HG03521 (cell line): ENCODE data around the gene CHST7.
"Not testable (repeated sequence)": the region's sequence is repeated elsewhere in the genome, so short reads cannot be mapped to it uniquely, and the experiment has no call there.

Experiments
- ATAC-seq: cut with Tn5 transposase; IDR thresholded peaks from one replicate; pipeline ENCODE4 v1.9.1; 2021; ENCODE audit warnings: mild to moderate bottlenecking, moderate library complexity; ENCODE audit not compliant: unreplicated experiment

The CHST7 gene, protein sequence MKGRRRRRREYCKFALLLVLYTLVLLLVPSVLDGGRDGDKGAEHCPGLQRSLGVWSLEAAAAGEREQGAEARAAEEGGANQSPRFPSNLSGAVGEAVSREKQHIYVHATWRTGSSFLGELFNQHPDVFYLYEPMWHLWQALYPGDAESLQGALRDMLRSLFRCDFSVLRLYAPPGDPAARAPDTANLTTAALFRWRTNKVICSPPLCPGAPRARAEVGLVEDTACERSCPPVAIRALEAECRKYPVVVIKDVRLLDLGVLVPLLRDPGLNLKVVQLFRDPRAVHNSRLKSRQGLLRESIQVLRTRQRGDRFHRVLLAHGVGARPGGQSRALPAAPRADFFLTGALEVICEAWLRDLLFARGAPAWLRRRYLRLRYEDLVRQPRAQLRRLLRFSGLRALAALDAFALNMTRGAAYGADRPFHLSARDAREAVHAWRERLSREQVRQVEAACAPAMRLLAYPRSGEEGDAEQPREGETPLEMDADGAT

DNA sequence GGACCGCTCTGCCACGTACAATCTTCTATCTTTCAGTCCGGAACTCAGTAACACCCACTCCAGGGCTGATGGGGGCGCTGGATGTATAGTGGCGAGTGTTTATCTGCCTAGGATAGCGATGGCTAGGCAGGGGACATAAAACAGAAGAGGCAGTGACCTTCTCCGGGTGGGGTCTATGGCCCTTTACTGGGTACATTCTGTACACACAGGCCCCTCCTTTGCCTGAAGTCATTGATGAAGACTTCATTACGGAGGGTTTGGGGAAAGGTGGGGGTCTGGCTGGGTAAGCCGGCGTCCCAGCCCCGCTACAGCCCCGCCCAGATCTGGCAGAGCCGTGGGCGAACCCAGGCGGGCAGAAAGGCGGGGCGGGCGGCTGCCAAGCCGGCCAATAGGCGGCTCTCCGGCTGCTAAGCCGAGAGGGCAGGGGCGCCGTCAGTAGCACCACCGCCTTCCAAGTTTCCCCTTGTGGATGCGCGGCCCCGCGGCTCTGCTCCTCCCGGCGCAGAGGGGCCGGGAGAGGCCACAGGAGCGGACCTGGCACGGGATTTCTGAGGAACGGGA is at the start of gene CHST7:
CHST7 (plus strand) TSS at position 435 of the 561 bp plus-strand sequence. CDS start 167 bp downstream, outside the sequence.
- ATAC-seq: peak; percentile 41

DNA sequence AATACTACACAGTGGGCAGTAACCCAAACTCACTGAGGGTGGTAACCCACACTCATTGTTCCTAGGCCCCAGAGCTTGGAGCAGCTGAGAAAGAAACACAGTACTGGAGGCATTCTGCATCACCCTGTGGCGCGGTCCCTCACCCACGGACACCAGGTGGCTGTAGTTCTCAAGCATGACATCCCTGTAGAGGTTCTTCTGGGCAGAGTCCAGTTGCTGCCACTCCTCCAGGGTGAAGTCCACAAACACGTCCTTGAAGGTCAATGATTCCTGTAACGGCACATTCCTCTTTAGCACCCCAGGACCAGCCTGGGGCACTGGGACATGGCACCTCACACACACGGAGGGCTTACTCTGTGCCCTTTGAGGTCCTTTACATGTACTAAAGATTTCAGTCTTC is 44.9 kb upstream of the CHST7 start:
- ATAC-seq: not testable (repeated sequence)

DNA sequence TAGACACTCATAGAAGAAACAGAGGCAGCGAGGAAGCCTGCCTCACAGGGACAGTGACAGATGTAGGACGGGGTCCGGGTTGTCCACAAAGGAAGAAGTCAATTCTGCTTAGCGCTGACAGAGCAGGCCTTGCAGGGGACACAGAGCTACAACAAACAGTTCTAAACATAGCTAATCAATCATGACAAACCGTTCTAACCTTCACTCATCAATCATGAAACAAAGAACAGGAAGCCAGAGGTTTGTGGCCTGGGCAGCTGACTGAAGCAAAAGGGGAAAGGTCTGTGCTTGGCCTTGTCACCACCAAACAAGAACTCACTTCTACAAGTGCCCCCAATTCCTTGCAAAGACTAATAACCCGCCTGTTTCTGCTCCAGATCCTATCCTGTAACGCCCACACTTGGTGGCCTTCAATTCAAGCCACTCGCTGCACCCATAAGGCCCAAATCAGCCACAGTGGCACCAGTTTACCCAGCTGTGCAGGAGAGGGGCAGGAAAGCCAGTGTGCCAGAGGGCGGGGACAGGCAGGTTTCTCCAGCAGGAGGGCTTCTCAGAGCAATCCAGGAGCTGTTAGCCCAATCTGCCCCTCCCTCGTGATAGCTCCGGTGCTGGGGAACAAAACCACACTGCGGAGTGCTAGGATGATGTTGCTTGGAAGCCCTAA is 43.7 kb upstream of the CHST7 start:
- ATAC-seq: not testable (repeated sequence)

DNA sequence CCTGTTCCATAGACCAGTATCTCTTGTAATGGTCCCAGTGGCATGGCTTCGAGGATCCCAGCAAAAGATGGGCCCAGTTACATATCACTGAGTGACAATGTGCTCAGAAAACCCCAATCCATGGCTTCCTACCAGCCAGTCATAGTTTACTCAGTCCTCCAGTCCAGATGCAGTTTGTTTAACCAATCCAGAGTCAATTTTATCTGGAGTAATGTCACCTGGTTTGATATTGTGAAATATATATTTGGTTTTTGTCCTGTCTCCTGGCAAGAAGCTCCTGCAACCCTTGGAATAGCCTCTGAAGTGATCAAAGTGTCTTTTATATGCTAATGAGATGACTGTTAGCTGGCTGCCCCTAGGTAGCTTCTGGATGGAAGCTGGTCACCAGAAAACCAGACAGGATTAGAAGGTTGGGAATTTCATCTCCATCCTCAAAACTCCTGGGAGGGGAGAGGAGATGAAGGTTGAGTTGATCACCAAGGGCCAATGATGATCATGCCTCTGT is 43.1 kb upstream of the CHST7 start:
- ATAC-seq: not testable (repeated sequence)

DNA sequence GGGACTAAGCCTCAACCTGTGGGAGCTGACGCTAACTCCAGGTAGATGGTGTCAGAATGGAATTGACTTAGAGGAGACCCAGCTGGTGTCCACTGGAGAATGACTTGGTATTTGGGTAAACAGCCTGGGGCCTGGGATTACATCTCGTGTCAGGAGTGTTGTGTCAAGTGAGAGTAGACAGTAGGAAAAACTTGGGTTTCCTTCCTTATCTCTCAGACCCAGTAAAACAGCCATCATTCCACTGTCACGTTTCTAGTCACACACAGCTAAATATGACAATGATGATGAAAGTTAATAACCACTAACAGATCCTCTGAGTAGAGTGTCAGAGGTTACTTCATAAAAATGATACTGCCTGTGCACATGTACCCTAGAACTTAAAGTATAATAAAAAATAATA is 42.1 kb upstream of the CHST7 start:
- ATAC-seq: no peak

DNA sequence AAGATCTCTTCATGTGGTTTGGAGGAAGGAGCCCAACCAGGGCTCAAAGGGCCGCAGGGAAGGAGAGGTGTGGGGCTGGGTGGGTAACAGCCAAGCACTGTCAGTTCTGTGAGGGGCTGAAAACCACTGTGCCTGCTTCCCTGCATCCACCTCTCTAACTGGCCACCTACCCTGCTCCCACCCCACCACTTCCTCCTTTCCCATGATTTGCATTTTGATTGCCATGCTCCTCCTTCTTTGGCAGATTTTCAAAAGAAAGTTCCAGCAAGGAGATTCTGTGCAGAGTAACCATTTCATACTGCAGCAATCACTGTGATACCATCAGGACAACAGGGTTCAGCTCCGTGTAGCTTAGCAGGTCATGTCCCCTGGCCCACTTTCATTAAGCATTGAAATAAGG is 30.1 kb upstream of the CHST7 start:
- ATAC-seq: no peak

DNA sequence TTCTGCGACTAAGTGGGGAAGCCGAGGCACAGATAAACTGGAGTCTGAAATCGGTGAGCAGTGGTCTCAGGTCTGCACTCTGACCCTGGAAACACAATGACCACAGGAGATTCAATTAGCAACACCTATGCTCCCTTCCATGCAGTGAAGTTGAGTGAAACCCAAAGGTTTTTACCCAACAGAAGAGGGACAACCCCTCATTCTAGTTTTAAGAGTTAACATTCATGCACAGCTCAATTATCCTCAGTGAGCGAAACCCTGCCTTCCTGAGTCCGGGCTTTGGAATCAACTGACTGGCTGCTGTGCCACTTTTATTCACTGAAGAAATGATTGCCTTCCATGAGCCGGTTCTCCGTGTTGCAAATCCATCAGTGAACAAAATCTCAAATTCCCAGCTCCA is 29.0 kb upstream of the CHST7 start:
- not testable (repeated sequence) for ATAC-seq

DNA sequence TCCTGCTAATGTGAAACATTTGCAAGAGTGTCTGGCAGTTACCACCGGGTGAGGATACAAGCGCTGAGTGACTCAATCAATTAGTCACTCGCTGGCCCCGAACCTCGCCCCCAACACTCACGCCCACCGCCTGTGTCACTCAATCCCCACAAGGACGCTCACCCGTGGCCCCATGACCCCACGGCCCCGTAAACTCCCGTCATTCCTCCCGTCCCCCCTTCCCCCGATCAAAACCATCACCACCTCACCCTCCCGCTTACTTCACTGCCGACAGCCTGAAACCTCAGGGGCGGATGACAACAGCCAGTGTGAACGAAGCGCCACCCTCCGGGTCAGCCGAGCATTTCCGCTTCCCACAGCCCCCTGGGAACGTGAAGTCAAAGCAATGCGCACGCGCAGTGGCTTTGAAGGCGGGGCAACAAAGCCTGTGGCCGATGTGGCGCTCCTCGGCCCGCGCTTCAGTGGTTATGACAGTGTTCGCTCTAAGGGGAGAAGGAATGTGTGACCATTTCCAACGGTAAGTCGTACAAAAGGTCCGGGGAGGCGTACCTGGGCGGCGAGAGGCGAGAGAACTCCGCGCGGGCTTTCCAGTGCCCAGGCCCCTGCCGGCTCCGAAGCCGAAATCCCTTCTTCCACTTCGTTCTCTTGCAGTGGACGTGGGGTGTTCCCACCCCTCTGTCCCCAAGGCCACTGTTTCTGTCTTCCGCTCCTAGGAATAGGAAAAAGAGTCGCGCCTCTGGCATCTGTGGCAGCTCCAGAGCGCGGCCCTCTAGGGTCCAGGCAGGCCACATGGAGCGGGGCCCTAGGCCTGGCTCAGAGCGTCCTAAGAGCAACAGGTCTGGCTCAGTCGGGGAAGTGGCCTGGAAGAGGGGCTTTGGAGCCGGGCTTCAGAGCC is 28.2 kb upstream of the CHST7 start, which contains the start of gene ZNF674:
ZNF674 (minus strand) TSS at position 311 of the 895 bp plus-strand sequence. CDS start 3,334 bp downstream, outside the sequence.
- ATAC-seq: peak; percentile 80

DNA sequence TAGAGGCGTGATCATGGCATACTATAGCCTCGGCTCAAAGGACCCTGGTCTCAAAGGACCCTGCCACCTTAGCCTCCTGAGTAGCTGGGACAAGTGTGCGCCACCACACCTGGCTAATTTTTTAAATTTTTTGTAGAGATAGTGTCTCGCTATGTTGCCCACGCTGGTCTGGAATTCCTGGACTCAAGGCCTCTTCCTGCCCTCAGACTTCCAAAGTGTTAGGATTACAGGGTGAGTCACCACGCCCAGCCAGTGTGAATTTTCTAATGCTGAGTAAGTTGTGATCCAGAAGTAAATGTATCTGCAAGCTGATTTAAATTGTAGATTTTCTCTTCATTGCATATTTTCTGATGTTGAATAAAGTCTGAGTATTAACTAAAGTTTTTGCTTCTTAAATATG is 25.7 kb upstream of the CHST7 start:
- ATAC-seq: no peak

DNA sequence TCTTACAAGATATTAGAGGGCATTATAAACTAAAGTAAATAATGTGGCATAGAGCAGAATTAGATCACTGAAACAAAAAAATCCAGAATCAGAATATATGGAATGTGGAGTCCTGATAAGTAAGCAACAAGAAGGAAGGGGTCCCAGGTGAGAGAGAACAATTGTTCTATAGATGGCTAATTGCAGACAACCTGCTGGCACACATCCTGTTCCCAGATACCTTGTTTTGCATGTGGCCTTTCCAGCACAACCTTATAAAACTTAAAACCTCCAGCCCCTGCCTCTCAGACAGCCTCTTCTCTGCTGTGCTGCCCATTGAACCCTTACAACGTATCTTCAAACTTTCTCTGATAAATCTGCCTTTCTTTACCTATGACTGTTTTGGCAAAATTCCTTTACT is 23.7 kb upstream of the CHST7 start:
- no peak for ATAC-seq

DNA sequence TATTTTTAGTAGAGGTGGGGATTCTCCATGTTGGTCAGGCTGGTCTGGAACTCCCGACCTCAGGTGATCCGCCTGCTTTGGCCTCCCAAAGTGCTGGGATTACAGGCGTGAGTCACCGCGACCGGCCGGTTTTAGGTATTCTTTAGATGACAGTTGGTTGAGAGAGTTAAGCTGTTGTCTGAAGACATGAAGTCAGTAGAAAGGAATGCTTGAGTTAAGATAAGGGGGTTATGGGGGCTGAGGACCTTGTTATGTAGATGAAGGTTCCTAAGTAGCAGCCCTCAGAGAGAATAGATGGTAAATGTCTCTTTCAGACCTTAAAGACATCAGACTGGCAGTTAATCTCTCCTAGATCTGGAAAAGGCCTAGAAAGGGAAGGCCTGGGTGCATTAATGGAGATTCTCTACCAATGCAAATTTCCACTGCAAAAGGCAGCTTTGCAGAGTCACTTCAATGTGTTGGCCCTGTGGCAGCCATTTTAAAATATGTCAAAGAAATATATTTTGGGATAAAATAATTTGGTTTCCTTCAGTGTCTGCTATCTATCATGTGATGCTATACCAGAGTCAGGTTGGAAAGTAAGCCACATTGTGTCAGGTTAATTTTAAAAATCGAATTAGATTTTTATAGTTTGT is 22.0 kb upstream of the CHST7 start:
- ATAC-seq: no peak

DNA sequence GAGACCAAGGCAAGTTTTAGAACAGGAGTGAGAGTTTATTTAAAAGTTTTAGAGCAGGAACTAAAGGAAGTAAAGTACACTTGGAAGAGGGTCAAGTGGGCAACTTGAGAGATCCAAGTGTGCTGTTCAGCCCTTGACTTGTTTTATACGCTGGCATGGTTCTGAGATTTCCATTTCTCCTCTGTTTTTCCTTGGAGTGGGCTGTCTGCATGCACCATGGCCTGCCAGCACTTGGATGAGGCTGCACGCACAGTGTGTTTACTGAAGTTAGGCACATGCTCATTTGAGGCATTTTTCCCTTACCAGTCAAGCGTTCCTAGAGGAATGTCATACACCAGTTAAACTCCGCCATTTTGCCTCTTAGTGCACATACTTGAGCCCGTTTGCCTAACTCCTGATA is 19.6 kb upstream of the CHST7 start:
- no peak for ATAC-seq

DNA sequence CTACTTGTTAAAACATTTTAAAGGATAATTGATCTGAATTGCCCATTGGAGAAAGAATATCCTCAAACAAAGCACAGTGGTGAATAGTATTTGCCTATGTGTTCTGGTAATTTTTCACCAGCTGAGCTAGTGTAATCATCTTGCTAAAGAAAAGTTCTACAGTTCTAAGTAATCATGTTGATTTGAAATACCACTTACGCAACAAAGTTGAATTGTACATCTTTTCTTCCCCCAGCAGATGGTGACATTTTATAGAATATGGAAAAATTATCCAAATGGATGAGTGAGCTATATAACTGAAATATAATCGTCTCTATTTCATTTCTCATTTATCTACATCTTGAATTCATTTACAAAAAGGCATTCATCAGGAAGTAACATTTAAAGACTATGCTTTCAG is 18.6 kb upstream of the CHST7 start:
- ATAC-seq: no peak

DNA sequence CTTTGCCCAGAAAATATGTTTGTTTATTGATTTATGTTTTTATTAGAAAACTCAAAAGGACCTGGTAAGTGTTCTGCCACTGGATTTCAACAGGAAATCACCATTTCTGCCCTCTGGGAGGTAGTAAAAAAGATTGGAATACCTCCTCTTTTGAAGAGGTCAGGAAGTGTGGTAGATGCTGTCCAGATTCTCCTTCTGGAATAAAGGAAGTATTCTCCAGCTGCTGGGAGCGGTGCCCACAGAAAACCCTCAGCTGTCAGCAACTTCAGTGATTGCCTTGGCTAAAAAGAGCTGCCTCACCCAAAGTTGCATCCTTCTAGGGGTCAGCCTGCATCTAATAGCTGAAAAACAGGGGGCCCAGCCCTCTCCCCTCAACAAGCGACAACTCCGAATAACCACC is 14.5 kb upstream of the CHST7 start:
- ATAC-seq: no peak

DNA sequence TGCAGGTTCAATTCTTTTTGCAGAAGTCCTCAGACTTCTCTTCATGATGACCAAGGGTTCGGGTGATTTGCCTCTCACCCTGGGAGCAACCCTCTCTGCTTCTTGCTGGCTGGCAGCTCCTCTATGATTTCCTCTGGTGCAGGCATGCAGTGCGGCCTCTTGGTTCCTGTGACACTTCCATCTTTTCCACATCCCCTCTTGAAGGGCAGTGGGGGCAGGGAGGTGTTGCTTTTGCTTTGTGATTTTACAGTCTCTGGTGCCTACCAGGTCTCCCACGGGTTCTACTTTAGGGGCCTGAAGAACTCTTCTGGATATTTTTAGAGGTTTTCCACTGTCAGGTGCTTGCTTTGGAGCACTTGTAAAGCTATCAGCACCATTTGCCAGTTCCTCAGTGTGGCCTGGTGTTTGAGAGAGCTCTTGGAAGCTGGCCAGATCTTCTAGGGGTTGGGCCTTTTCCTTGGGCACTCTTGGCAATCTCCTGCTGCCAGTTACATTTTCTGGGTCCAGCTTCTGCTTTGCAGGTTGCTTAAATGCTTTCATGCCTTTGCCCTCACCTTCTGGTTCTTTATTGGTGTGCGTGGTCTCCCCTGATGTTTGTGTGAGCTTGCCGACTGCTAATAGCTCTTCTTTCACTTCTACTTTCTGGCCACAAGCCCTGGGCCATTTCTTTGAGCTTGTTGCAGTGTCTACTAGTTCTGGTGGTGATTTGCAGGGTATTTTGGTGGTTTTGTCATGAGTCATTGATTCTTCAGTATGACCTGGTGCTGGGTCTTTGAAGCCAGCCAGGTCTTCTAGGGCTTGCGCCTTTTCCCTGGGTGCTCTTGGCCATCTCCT is 11.5 kb upstream of the CHST7 start:
- peak; percentile 96 for ATAC-seq

DNA sequence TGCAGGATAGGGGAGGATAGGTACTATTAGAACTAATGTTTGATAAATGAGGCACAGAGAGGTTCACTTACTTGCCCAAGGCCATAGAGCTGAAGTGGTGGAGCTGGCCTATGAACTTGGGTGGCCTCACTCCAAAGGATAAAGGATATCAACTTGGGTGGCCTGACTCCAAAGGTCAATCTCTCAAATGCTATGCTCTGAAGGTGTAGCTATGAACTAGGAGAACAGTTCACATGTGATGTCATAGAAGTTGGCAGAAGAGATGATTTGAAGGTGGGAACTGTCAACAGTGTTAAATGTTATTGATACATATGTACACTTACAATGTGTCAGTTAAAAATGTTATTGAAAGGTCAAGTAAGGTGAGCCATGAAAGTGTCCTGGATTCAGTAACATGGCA is 6.2 kb upstream of the CHST7 start:
- ATAC-seq: no peak

DNA sequence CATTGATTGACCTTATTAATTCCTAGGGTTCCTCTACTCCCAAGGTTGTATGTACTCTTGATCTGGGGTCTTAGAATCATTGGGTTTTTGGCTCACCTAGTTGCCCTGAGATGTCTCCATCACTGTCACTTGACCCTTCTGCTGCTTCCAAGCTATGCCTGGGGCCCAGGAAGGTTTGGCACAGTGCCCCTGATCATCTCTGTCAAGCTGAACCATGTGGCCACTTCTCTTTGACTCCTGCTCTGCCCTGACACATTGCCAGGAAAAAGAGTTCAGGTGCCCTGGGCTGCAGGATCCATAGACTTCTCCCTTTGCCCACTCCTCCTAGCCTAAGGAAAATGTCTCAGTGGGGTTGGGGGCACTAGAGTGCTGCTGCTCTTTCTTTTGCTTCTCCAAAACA is 3.9 kb upstream of the CHST7 start:
- no peak for ATAC-seq

DNA sequence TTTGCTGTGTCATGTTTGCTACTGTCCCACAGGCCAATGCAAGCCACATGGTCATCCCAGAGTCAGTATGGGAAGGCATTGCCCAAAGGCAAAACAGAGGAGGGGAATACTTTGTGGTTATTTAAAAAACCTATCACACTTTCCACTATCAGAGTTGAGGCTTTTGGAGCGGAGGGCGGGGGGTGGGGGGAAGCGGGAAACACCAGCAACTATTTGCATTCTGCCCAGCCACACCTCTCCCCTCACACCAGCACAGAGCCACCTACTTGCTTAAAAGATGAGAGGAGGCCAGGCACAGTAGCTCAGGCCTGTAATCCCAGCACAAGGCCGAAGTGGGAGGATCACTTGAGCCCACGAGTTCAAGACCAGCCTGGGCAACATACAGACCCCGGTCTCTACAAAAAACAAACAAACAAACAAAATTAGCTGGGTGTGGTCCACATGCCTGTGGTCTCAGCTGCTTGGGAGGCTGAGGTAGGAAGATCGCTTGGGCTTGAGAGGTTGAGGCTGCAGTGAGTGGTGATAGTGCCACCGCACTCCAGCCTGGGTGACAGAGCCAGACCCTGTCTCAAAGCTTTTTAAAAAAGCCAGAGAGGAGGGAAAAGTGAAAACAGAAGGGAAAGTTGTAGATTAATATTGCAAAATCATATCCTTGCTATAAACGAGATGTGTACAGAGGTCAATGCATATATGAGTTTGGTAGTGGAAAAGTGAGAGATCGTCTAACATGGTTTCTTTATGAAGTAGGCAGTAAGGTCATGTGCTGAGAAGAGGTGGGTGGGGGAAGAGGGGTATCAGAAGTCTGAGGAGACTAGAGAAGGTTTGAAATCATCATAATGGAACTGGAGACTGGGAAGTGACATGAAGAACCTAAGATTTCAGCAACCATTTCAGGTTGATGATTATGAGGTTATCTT is 1.9 kb upstream of the CHST7 start:
- ATAC-seq: no peak
